Parathyroid adenoma (tissue), 2 donors: ENCODE data around the gene PRLR.

Source experiments
- H2AFZ ChIP-seq: fragments of 300-600 bp; sonication (generic); one replicate; pipeline ENCODE4 v1.7.0; 2017; ENCODE audit warnings: antibody characterized with exemption, mild to moderate bottlenecking
- H3K27ac ChIP-seq: fragments of 300-600 bp; sonication (generic); one replicate; pipeline ENCODE4 v1.7.0; 2017
- H3K27me3 ChIP-seq: fragments of 300-600 bp; sonication (generic); one replicate; pipeline ENCODE4 v1.7.0; 2017; ENCODE audit warnings: low read length; ENCODE audit not compliant: control insufficient read depth, insufficient read depth
- H3K36me3 ChIP-seq: fragments of 300-600 bp; sonication (generic); one replicate; pipeline ENCODE4 v1.7.0; 2017; ENCODE audit warnings: low read length; ENCODE audit not compliant: control insufficient read depth, insufficient read depth
- H3K4me1 ChIP-seq: fragments of 300-600 bp; sonication (generic); one replicate; pipeline ENCODE4 v1.7.0; 2017; ENCODE audit warnings: control low read depth
- H3K4me2 ChIP-seq: fragments of 300-600 bp; sonication (generic); one replicate; pipeline ENCODE4 v1.7.0; 2017; ENCODE audit warnings: low read length
- H3K4me3 ChIP-seq: fragments of 300-600 bp; sonication (generic); one replicate; pipeline ENCODE4 v1.7.0; 2017; ENCODE audit warnings: low read depth, low read length
- H3K79me2 ChIP-seq: fragments of 300-600 bp; sonication (generic); one replicate; pipeline ENCODE4 v1.7.0; 2017; ENCODE audit warnings: control low read depth
- H3K9ac ChIP-seq: fragments of 300-600 bp; sonication (generic); one replicate; pipeline ENCODE4 v1.7.0; 2017; ENCODE audit warnings: mild to moderate bottlenecking
- H3K9me3 ChIP-seq: fragments of 300-600 bp; sonication (generic); one replicate; pipeline ENCODE4 v1.7.0; 2017; ENCODE audit warnings: low read length; ENCODE audit not compliant: control insufficient read depth
- CTCF ChIP-seq: fragments of 300-600 bp; sonication (generic); IDR thresholded peaks from one replicate; pipeline ENCODE4 v1.7.0; 2017; ENCODE audit warnings: antibody characterized with exemption, mild to moderate bottlenecking
- donor health status: primary hyperparathyroidism.

PRLR gene

GRCh38 chr5:35031276-35031675, 199.0 kb downstream of the PRLR start:
- H3K4me3 ChIP-seq: no peak overlapping the region
- TF ChIP-seq CTCF: no peak
- H3K79me2 ChIP-seq: no peaks in the 10 kb centered on the region
- H3K27ac ChIP-seq: no peak overlapping the region
- H3K9ac ChIP-seq: no peak overlapping the region
- no peak overlapping the region for H3K4me2 ChIP-seq
- no peaks in the 10 kb centered on the region for H3K36me3 ChIP-seq
- no peaks in the 10 kb centered on the region for H3K9me3 ChIP-seq
- H2AFZ ChIP-seq: peak overlapping the region; percentile 28
- no peaks in the 10 kb centered on the region for H3K27me3 ChIP-seq
- no peaks in the 10 kb centered on the region for H3K4me1 ChIP-seq

GRCh38 chr5:35030426-35031100, 199.7 kb downstream of the PRLR start:
- peak; percentile 15 for TF ChIP-seq CTCF
- Histone ChIP-seq H3K27me3 (no peaks in the 10 kb centered on the region), H3K4me2 (no peak overlapping the region), H3K4me1 (no peaks in the 10 kb centered on the region), H3K79me2 (no peaks in the 10 kb centered on the region), H3K27ac (no peak overlapping the region), H3K4me3 (no peak overlapping the region), H3K9ac (no peak overlapping the region), H3K36me3 (no peaks in the 10 kb centered on the region), H2AFZ (peak overlapping the region; percentile 28), H3K9me3 (no peaks in the 10 kb centered on the region)

- no peaks in the 10 kb centered on the region for H3K4me1 ChIP-seq
- H3K4me2 ChIP-seq: no peak overlapping the region
- no peak overlapping the region for H3K9ac ChIP-seq
- no peak for TF ChIP-seq CTCF
- no peak overlapping the region for H2AFZ ChIP-seq
- H3K27me3 ChIP-seq: no peaks in the 10 kb centered on the region
- no peaks in the 10 kb centered on the region for H3K36me3 ChIP-seq
- no peaks in the 10 kb centered on the region for H3K9me3 ChIP-seq
- no peaks in the 10 kb centered on the region for H3K79me2 ChIP-seq
- no peak overlapping the region for H3K4me3 ChIP-seq
- no peak overlapping the region for H3K27ac ChIP-seq
These were observed 201.0 kb downstream of the PRLR start for GRCh38 chr5:35029333-35029732.

- no peak overlapping the region for H2AFZ ChIP-seq
- no peaks in the 10 kb centered on the region for H3K79me2 ChIP-seq
- H3K4me2 ChIP-seq: no peak overlapping the region
- no peak overlapping the region for H3K4me3 ChIP-seq
- H3K9ac ChIP-seq: no peak overlapping the region
- H3K27ac ChIP-seq: no peak overlapping the region
- no peaks in the 10 kb centered on the region for H3K27me3 ChIP-seq
- no peaks in the 10 kb centered on the region for H3K9me3 ChIP-seq
- no peaks in the 10 kb centered on the region for H3K36me3 ChIP-seq
- TF ChIP-seq CTCF: no peak
- H3K4me1 ChIP-seq: no peaks in the 10 kb centered on the region
These were observed 203.3 kb downstream of the PRLR start for GRCh38 chr5:35026941-35027340.

GRCh38 chr5:35026280-35026840, 203.9 kb downstream of the PRLR start:
- no peaks in the 10 kb centered on the region for H3K79me2 ChIP-seq
- TF ChIP-seq CTCF: no peak
- H3K36me3 ChIP-seq: no peaks in the 10 kb centered on the region
- no peaks in the 10 kb centered on the region for H3K27me3 ChIP-seq
- no peak overlapping the region for H3K4me3 ChIP-seq
- H3K27ac ChIP-seq: no peak overlapping the region
- H3K9me3 ChIP-seq: no peaks in the 10 kb centered on the region
- H2AFZ ChIP-seq: no peak overlapping the region
- H3K9ac ChIP-seq: no peak overlapping the region
- H3K4me1 ChIP-seq: no peaks in the 10 kb centered on the region
- no peak overlapping the region for H3K4me2 ChIP-seq
